Measurements from ENCODE around the gene ACTN3.
A peak's percentile ranks its signal among the peaks of the same experiment; 100 is the strongest.
"Not testable (repeated sequence)": the region's sequence is repeated elsewhere in the genome, so short reads cannot be mapped to it uniquely, and the experiment has no call there.

ACTN3 gene

DNA sequence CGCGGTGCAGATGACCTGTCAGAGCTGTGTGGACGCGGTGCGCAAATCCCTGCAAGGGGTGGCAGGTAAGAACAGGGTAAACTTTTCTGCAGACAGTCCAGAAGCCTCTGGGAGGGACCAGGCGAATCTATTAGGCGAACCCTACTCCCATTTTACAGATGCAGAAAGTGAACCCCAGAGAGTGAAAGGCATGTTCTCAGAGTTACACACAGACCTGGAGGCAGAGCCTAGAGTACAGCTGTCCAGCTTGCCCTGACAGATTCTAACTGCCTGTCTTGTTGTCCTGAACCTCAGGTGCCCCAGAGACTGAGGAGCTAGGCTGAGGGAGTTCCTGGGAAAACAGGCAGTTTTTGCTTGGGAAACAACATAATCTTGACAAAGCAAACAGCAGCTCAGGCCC lies 46.9 kb downstream of the ACTN3 start:
- peak overlapping the region; percentile 78 for H3K27ac ChIP-seq
- TF ChIP-seq ZFX (IDR thresholded peaks at IDR 0.05), result no peak
- TF ChIP-seq, protein P1, sequence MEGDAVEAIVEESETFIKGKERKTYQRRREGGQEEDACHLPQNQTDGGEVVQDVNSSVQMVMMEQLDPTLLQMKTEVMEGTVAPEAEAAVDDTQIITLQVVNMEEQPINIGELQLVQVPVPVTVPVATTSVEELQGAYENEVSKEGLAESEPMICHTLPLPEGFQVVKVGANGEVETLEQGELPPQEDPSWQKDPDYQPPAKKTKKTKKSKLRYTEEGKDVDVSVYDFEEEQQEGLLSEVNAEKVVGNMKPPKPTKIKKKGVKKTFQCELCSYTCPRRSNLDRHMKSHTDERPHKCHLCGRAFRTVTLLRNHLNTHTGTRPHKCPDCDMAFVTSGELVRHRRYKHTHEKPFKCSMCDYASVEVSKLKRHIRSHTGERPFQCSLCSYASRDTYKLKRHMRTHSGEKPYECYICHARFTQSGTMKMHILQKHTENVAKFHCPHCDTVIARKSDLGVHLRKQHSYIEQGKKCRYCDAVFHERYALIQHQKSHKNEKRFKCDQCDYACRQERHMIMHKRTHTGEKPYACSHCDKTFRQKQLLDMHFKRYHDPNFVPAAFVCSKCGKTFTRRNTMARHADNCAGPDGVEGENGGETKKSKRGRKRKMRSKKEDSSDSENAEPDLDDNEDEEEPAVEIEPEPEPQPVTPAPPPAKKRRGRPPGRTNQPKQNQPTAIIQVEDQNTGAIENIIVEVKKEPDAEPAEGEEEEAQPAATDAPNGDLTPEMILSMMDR (conservative IDR thresholded peaks at IDR 0.05), result no peak

DNA sequence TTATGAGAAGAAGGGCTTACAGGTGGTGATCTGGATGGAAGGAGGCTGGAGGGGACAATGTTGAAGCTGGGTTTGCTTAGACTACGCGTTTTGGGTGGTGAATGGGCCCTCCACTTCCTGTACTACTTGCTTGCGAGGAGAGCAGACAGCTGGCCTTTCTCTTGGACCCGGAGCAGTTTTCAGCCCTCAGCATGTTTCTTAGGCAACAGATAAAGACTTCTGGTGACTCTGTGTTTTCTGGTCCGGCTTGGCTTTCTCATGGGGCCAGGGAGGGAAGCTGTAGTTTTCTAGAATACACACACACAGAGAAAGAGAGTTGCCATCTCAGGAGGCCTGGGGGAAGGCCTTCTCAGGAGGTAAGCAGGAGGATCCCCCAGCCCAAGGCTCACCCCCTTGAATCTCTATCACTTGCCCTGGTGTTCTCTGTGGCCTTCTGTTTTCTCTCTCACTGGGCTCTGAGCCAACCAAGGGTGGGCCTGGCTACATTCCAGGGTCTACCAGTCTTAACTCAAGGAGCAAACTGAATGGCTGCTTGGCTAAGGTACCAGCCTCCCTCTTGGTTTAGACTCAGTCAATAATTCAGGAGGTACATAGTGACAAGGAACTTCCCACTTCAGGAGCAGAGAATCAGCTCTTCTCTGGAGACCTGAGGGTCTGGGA lies 48.7 kb downstream of the ACTN3 start:
- no peak for TF ChIP-seq ZFX (IDR thresholded peaks at IDR 0.05)
- TF ChIP-seq, protein P1 (conservative IDR thresholded peaks at IDR 0.05), result no peak

GRCh38 chr11:66598993-66599392 lies 52.3 kb downstream of the ACTN3 start:
- H3K27ac ChIP-seq, result no peak overlapping the region
- TF ChIP-seq ZFX (IDR thresholded peaks at IDR 0.05), result no peak
- TF ChIP-seq, protein P1 (conservative IDR thresholded peaks at IDR 0.05), result no peak

More for the DNA sequence above, 48.7 kb downstream of the ACTN3 start:
- no peak overlapping the region for H3K27ac ChIP-seq

DNA sequence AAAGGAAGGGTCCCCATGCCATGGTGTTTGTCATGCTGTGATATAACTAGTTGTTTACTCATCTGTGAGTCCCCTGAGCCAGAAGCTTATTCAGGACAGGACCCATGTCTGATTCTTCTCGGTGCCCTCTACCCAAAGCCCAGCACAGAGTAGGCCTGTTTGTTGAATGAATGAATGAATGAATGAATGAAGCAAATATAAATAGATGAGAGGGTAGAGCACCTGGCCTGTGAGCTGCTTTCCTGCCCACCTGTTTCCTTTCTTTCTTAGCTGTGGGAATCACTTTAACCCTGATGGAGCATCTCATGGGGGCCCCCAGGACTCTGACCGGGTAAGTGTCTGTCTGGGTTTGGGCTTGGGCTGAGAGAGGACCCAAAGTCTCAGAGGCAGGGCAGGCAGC lies 53.5 kb downstream of the ACTN3 start:
- TF ChIP-seq, protein P1 (conservative IDR thresholded peaks at IDR 0.05), result no peak
- TF ChIP-seq ZFX (IDR thresholded peaks at IDR 0.05), result no peak
- no peak overlapping the region for H3K27ac ChIP-seq

DNA sequence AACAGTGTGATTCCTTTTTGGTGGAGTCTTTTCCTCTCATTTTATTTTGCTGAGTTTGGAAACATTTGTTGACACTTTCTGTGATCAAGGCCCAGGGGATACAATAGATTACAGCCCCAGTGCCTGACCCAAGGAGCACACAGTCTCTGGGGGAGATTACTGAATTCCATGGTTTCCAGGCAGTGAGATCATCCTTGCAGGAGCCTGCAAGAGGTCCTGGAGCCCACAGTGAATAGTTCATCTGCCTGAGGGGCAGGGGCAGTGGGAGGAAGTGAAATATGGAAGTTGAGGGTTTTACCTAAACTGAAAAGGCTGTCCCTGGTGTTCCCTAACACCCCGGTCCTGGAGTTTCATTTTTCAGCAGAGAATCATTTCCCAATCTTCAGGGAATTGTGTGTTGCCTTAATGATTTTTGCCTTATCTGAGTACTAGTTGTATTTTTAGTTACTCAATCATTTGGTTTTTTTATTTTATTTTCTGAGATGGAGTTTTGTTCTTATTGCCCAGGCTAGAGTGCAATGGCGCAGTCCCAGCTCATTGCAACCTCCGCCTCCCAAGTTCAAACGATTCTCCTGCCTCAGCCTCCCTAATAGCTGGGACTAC lies 54.0 kb downstream of the ACTN3 start:
- no peak for TF ChIP-seq ZFX (IDR thresholded peaks at IDR 0.05)
- TF ChIP-seq, protein P1 (conservative IDR thresholded peaks at IDR 0.05), result no peak
- no peak overlapping the region for H3K27ac ChIP-seq

GRCh38 chr11:66603072-66603471 lies 56.4 kb downstream of the ACTN3 start:
- no peak for TF ChIP-seq ZFX (IDR thresholded peaks at IDR 0.05)
- TF ChIP-seq, protein P1 (conservative IDR thresholded peaks at IDR 0.05), result no peak
- no peak overlapping the region for H3K27ac ChIP-seq

DNA sequence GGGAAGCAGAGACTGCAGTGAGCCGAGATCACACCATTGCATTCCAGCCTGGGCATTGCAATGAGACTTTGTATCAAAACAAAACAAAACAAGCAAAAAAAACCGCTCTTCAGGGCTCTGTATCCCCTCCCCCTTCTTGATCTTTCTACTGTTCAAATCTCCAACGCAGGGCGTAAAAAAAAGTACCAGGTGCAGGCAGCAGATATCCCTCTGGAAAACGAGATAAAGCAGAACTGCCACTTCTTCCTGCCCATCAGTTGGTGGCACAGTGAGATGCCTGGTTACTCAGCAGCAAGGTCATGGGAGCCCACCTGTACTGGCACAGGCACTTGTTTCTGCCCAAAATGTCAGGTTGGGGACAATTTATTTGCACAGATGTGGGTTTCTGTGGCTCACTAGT lies 57.5 kb downstream of the ACTN3 start:
- TF ChIP-seq ZFX (IDR thresholded peaks at IDR 0.05), result no peak
- TF ChIP-seq, protein P1 (conservative IDR thresholded peaks at IDR 0.05), result no peak
- H3K27ac ChIP-seq, result no peak overlapping the region

DNA sequence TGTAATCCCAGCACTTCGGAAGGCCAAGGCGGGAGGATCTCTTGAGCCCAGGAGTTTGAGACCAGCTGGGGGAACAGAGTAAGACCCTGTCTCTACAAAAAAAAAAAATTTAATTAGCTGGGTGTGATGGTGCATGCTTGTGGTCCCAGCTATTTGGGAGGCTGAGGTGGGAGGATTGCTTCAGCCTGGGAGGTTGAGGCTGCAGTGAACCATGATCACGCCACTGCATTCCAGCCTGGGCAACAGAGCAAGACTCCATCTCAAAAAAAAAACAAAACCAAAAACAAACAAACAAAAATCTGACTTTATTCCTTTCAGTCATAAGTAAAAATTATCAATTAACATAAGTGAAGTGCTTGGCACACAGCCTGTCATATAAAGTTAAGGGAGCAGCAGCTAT lies 59.9 kb downstream of the ACTN3 start:
- H3K27ac ChIP-seq, result not testable (repeated sequence)
